ENCODE measurements around the gene LPP.

DNA sequence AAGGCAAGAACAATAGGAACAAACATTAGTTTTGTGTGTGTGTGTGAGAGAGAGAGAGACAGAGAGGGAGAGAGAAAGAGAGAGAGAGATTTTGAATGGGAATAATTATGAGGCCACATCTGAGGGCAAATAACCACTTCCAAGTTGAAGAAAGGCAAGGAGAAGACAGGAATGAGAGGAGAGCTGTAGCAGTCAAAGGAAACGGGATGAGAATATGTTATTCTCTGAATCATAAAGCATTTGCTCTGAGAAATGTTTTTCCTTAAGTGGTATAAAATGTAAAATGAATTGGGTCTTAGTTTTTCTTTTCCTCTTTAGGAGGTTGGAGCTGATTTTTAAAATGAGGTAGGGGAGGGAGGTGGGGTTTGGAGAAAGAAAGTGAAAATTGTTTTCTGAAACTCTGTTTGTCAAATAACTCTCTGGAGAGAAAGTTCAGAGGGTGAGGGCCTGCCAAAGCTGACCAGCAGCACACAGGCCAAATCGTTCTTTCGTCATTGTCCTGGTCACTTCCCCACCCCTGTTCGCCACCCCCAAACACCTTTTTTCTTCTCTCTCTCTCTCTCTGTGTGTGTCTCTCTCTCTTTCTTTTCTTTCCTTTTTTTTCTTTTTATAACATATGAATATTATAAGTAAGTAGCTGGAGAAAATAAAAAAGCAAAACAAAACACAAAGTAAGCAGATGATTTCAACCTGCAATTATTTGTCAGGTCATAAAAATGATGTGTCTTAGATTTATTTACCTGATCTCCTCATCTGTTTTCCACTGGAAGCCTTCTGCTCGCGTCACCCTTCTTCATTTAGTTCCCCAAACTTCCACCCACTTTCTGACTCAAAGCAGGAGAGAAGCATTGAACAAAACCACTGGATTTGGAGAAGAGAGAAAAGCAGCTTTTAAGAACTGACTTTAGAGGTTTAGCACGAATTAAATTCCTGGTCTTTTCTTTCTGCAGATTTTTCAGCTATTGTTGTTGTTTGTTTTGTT, 110.6 kb downstream of the LPP start:
- TF ChIP-seq FOSL2 (IDR thresholded peaks at IDR 0.05) (no peak), FOSL2 (CRISPR knock-in tag; IDR thresholded peaks at IDR 0.05) (no peak), POLR2A (IDR thresholded peaks at IDR 0.05; ENCODE audit: low read length) (no peak), CTCF (IDR thresholded peaks at IDR 0.05) (no peak), SMC3 (IDR thresholded peaks at IDR 0.05) (no peak), RFX5 (IDR thresholded peaks at IDR 0.05) (no peak), ZC3H11A (IDR thresholded peaks at IDR 0.05) (no peak), RNF2 (IDR thresholded peaks at IDR 0.05; ENCODE audit: borderline replicate concordance, low read depth) (no peak), HDAC2 (IDR thresholded peaks at IDR 0.05) (no peak), REST (IDR thresholded peaks at IDR 0.05) (no peak), ZFP36 (IDR thresholded peaks at IDR 0.05; ENCODE audit: borderline replicate concordance, partially characterized antibody) (no peak)
- TF ChIP-seq, protein P1, sequence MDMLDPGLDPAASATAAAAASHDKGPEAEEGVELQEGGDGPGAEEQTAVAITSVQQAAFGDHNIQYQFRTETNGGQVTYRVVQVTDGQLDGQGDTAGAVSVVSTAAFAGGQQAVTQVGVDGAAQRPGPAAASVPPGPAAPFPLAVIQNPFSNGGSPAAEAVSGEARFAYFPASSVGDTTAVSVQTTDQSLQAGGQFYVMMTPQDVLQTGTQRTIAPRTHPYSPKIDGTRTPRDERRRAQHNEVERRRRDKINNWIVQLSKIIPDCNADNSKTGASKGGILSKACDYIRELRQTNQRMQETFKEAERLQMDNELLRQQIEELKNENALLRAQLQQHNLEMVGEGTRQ (IDR thresholded peaks at IDR 0.05), result no peak
